ENCODE data around the gene PTPRJ.

The PTPRJ gene

GRCh38 chr11:48193876-48194275, 213.5 kb downstream of the PTPRJ start:
- DNase-seq (ENCODE audit: low read depth in 1 of 2, low spot score in 1 of 2): no peak

- no peak for DNase-seq (ENCODE audit: low read depth in 1 of 2, low spot score in 1 of 2)
Measured at GRCh38 chr11:48207881-48208280, 227.5 kb downstream of the PTPRJ start.

GRCh38 chr11:48210052-48210451, 229.7 kb downstream of the PTPRJ start:
- no peak for DNase-seq (ENCODE audit: low read depth in 1 of 2, low spot score in 1 of 2)

GRCh38 chr11:48216510-48216909, 236.2 kb downstream of the PTPRJ start, which contains the start of gene OR4B1:
Gene OR4B1 (plus strand): TSS chr11:48216810. CDS start chr11:48216810, 0 bp downstream.
- no peak for DNase-seq (ENCODE audit: low read depth in 1 of 2, low spot score in 1 of 2)

All from activated CD4-positive, alpha-beta T cell treated with anti-CD3 and anti-CD28 coated beads, Interleukin-2, amount 50 U/mL, for 24 hours (primary cell).